ENCODE results near the gene ZNF530.

- TF ChIP-seq CTCF (IDR thresholded peaks at IDR 0.05; ENCODE audit: insufficient read depth, low read depth, low read length) (no peak), EZH2 (IDR thresholded peaks at IDR 0.05; ENCODE audit: insufficient read depth, low read length) (no peak)
Measured at GRCh38 chr19:57648331-57649003, 48.8 kb downstream of the ZNF530 start.

Data from astrocyte (in vitro differentiated cells and primary cell).